Measurements from ENCODE around the gene UGT1A9. TPM values are rescaled to one million over a fixed set of nuclear protein-coding genes. Genes with fewer than 3 reads are reported as not detected.

Gene UGT1A9
- total and polyA plus RNA-seq, 2 experiments from 2014 or later, result not detected

- TF ChIP-seq CTCF (conservative IDR thresholded peaks at IDR 0.05; ENCODE audit: low read depth in 2 of 2) (no peak), ETS1 (IDR thresholded peaks at IDR 0.05) (no peak)
Observed at GRCh38 chr2:233764761-233765160, 93.1 kb downstream of the UGT1A9 start (continued).

GRCh38 chr2:233766416-233766815, 94.7 kb downstream of the UGT1A9 start:
- no peaks in the 10 kb centered on the region for H4K20me1 ChIP-seq (replicated peaks; ENCODE audit: insufficient read depth)
- no peaks in the 10 kb centered on the region for H3K4me1 ChIP-seq (ENCODE audit: insufficient read depth)
- Mint-ChIP-seq H3K4me3 (no peak overlapping the region), H3K27me3 (ENCODE audit: insufficient read depth, low read depth, poor library complexity) (no peaks in the 10 kb centered on the region), H3K9me3 (peaks cover 3% of the 10 kb centered on the region; the same call in 2 of the 3 replicates), H3K27ac (no peak overlapping the region), H3K4me1 (peaks cover 9% of the 10 kb centered on the region), H3K36me3 (ENCODE audit: low read depth) (no peaks in the 10 kb centered on the region; the same call in 2 of the 3 replicates)
- no peaks in the 10 kb centered on the region; the same call in 1 of the 2 replicates for H3K9me2 ChIP-seq (ENCODE audit: insufficient read depth)
- DNase-seq (ENCODE audit: low spot score) (no peak), ATAC-seq (no peak)
- H3K4me3 ChIP-seq, result no peak overlapping the region
- no peaks in the 10 kb centered on the region for H3F3A ChIP-seq (replicated peaks; ENCODE audit: low read depth)
- H2AFZ ChIP-seq, result no peak overlapping the region
- no peaks in the 10 kb centered on the region for H3K36me3 ChIP-seq (ENCODE audit: insufficient read depth)
- no peak for TF ChIP-seq ZNF114 (CRISPR knock-in tag; IDR thresholded peaks at IDR 0.05)
- TF ChIP-seq STAT1 (IDR thresholded peaks at IDR 0.05; ENCODE audit: unreplicated experiment), result no peak
- no peak for TF ChIP-seq CTCF (conservative IDR thresholded peaks at IDR 0.05; ENCODE audit: low read depth in 2 of 2)
- no peak for TF ChIP-seq ZNF331 (CRISPR knock-in tag; IDR thresholded peaks at IDR 0.05; ENCODE audit: low read depth)
- no peak for TF ChIP-seq NANOG (IDR thresholded peaks at IDR 0.05; ENCODE audit: borderline replicate concordance)
- no peak for TF ChIP-seq CREB1 (CRISPR knock-in tag; IDR thresholded peaks at IDR 0.05; ENCODE audit: low read depth)
- no peak for TF ChIP-seq REST (IDR thresholded peaks at IDR 0.05; ENCODE audit: unreplicated experiment)
- H3K4me2 ChIP-seq, result no peak overlapping the region
- no peaks in the 10 kb centered on the region for H3K79me2 ChIP-seq (replicated peaks; ENCODE audit: insufficient read depth)
- no peaks in the 10 kb centered on the region for H3K27me3 ChIP-seq (ENCODE audit: insufficient read depth)
- H3K27ac ChIP-seq (ENCODE audit: low read depth), result no peak overlapping the region

Data from GM23338 (cell line).